ENCODE results near the gene KIF19. TPM values are rescaled to one million over a fixed set of nuclear protein-coding genes. Genes with fewer than 3 reads are reported as not detected.
A peak's percentile ranks its signal among the peaks of the same experiment; 100 is the strongest.

KIF19 gene
- total and polyA plus RNA-seq, 2 of the 8 experiments (the other 6 are each of a cell fraction or from before 2014, with no cell fraction given): 0.52 to 0.77 TPM

DNA sequence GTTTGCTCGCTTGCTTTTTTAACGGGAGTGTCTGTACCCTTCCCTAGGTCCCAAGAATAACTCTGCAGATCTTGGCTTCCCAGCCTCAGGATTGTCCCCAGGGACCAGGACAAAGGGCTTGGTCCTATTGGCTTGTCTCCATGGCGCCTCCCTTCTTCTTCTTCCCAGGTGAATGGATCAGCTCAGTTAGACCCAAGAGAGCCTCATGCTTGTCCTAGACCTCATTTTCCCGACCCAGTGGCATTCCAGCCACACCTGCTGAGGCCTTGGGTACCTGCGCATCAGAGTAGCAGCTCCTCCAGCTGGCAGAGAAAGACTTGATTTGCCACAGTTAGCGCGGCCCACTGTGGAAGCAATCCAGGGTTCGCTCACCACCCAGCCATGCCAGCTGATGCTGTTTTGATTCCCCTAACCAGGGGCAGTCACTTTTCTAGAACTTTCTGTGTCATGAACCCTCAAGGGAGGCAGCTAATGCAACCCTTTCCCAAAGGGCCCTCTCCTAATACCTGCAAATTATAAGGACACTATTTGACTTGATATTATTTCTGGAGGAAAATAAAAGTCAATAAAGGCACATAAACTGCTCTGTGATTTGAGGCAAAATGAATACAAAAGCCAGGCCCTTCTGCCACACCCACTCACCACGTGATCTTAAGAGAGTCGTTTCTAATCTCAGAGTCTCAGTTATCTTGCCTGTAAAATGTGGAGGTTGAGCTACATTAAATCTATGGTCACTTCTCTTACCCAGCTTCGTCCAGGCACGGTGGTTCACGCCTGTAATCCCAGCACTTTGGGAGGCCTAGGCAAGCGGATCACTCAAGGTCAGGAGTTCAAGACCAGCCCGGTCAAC is 55.2 kb downstream of the KIF19 start:
- no peak overlapping the region for H4K8ac ChIP-seq (ENCODE audit: extremely low read depth, insufficient read depth, low read length)
- no peak overlapping the region for H3K56ac ChIP-seq (replicated peaks; ENCODE audit: insufficient read length, low read depth, low read length)
- H2BK20ac ChIP-seq (ENCODE audit: low read length): no peak overlapping the region
- no peaks in the 10 kb centered on the region for H3K79me1 ChIP-seq (ENCODE audit: low read depth, low read length)
- H4K5ac ChIP-seq (ENCODE audit: insufficient read length, low read depth, low read length): no peak overlapping the region
- H4K91ac ChIP-seq (replicated peaks; ENCODE audit: insufficient read length, low read length): no peak overlapping the region
- no peaks in the 10 kb centered on the region for H3K9me3 ChIP-seq (ENCODE audit: insufficient read depth in 2 of 2, low read depth in 1 of 2, low read length in 1 of 2)
- no peak overlapping the region for H3K9ac ChIP-seq (replicated peaks in 1 of 4; ENCODE audit: extremely low read depth in 1 of 4, low read depth in 3 of 4, low read length in 3 of 4)
- DNase-seq (ENCODE audit: low read depth in 1 of 2, low spot score in 2 of 2) (no peak), FAIRE-seq (no peak)
- peaks cover 0 to 9% (median 6%) of the 10 kb centered on the region in 4 experiments; a peak in 6 of 7 replicates for H3K4me1 ChIP-seq (replicated peaks in 1 of 4; ENCODE audit: control insufficient read depth in 3 of 4, insufficient read depth in 4 of 4, low read length in 3 of 4)
- H3K4me2 ChIP-seq (ENCODE audit: insufficient read depth in 1 of 2, low read depth in 2 of 2, low read length in 2 of 2): no peak overlapping the region
- H2BK120ac ChIP-seq (replicated peaks; ENCODE audit: low read depth, low read length): no peak overlapping the region
- H4K20me1 ChIP-seq (replicated peaks in 1 of 2; ENCODE audit: control insufficient read depth in 1 of 2, insufficient read depth in 2 of 2, low read length in 2 of 2): no peaks in the 10 kb centered on the region
- no peak overlapping the region for H3K14ac ChIP-seq (ENCODE audit: insufficient read length)
- no peaks in the 10 kb centered on the region for H3K27me3 ChIP-seq (replicated peaks in 1 of 4; ENCODE audit: control insufficient read depth in 3 of 4, extremely low read depth in 1 of 4, insufficient read depth in 3 of 4, low read length in 3 of 4)
- no peak overlapping the region for H3K4ac ChIP-seq (replicated peaks; ENCODE audit: insufficient read length, low read depth, low read length)
- POLR2A ChIA-PET (ENCODE audit: partially characterized antibody): interaction anchor here (1.7 to 3.0 kb wide), 2 partner anchors 62 to 74 kb away, joined by 6 read pairs; no protein-coding TSS in a partner anchor
- no peak for TF ChIP-seq GTF2F1 (IDR thresholded peaks at IDR 0.05; ENCODE audit: borderline replicate concordance, low read depth, low read length)
- TF ChIP-seq YY1 (IDR thresholded peaks at IDR 0.05; ENCODE audit: low read depth, low read length): no peak
- TF ChIP-seq, protein P1, sequence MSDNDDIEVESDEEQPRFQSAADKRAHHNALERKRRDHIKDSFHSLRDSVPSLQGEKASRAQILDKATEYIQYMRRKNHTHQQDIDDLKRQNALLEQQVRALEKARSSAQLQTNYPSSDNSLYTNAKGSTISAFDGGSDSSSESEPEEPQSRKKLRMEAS (IDR thresholded peaks at IDR 0.05): no peak
- TF ChIP-seq EP300 (IDR thresholded peaks at IDR 0.05; ENCODE audit: borderline replicate concordance in 1 of 2, low read depth in 2 of 2, low read length in 2 of 2): no peak
- H2AFZ ChIP-seq (ENCODE audit: low read length): no peak overlapping the region
- H2AK5ac ChIP-seq (ENCODE audit: low read depth, low read length): no peak overlapping the region
- H3K23me2 ChIP-seq (ENCODE audit: low read depth, low read length): no peaks in the 10 kb centered on the region; the same call in 1 of the 2 replicates
- peak overlapping the region; percentile 22; the same call in 1 of the 2 replicates for H2BK12ac ChIP-seq (ENCODE audit: low read depth, low read length)
- CTCF ChIA-PET (ENCODE audit: partially characterized antibody): interaction anchor here (0.6 to 8.4 kb wide), 32 partner anchors 7 to 1807 kb away, joined by 3 to 106 read pairs (median 5); partner anchors contain the start of genes BTBD17, CD300A, CD300LB and GPR142
- H3K4me3 ChIP-seq (ENCODE audit: extremely low read depth in 1 of 4, insufficient read depth in 2 of 4, low read depth in 3 of 4, low read length in 4 of 4): no peak overlapping the region
- no peaks in the 10 kb centered on the region for H3K79me2 ChIP-seq (ENCODE audit: control insufficient read depth in 1 of 2, insufficient read depth in 2 of 2, low read length in 2 of 2)
- H3K23ac ChIP-seq (ENCODE audit: insufficient read length): no peak overlapping the region
- no peaks in the 10 kb centered on the region for H3K36me3 ChIP-seq (ENCODE audit: control insufficient read depth in 2 of 4, insufficient read depth in 4 of 4, low read length in 3 of 4)
- H3K18ac ChIP-seq (ENCODE audit: extremely low read depth, low read length): no peak overlapping the region; the same call in 1 of the 2 replicates
- 89% methylated on average over 15 of the region's 15 CpGs; no CpG with 5 or more reads in 1 of the 2 experiments for WGBS, 2 experiments (ENCODE audit: extremely low coverage in 1 of 2, insufficient coverage in 1 of 2, insufficient read length in 1 of 2, insufficient replicate concordance in 2 of 2, low coverage in 1 of 2, low lambda C conversion rate in 2 of 2, missing lambda C conversion rate in 1 of 2)
- no peak overlapping the region for H3K27ac ChIP-seq (ENCODE audit: low read depth, low read length)
- no peak overlapping the region for H2BK5ac ChIP-seq (ENCODE audit: low read depth, low read length)
- H2BK15ac ChIP-seq (ENCODE audit: low read length): peak overlapping the region; percentile 61; the same call in 1 of the 2 replicates

Measured in H1 (cell line).